ENCODE measurements around the gene CALCR.

- TF ChIP-seq EZH2 (IDR thresholded peaks at IDR 0.05; ENCODE audit: borderline replicate concordance, insufficient read depth, low read depth, low read length, poor library complexity, severe bottlenecking) (no peak), CTCF (IDR thresholded peaks at IDR 0.05) (no peak)
These were observed 10.9 kb downstream of the CALCR start for GRCh38 chr7:93563584-93563983.
